ENCODE data around the gene SETBP1.

SETBP1 gene

GRCh38 chr18:44836263-44836662 lies 155.6 kb downstream of the SETBP1 start:
- Histone ChIP-seq H3K4me1 (ENCODE audit: control insufficient read depth, insufficient read depth, low read depth, low read length) (peaks cover 11% of the 10 kb centered on the region), H3K27me3 (ENCODE audit: control insufficient read depth in 1 of 2, insufficient read depth in 1 of 2, low read length in 2 of 2) (no peaks in the 10 kb centered on the region), H4K8ac (ENCODE audit: low read length) (no peak overlapping the region), H3K4me2 (ENCODE audit: low read length, poor library complexity, severe bottlenecking) (no peak overlapping the region), H2AK5ac (ENCODE audit: low read length, severe bottlenecking) (no peak overlapping the region), H3K4ac (ENCODE audit: low read depth in 1 of 2, low read length in 2 of 2) (no peak overlapping the region), H2BK5ac (ENCODE audit: low read depth, low read length, poor library complexity, severe bottlenecking) (no peak overlapping the region), H3K18ac (ENCODE audit: low read depth in 1 of 2, low read length in 2 of 2) (no peak overlapping the region), H2BK120ac (ENCODE audit: low read depth, low read length) (no peak overlapping the region), H2AFZ (ENCODE audit: low read depth, low read length) (no peak overlapping the region), H3K23ac (ENCODE audit: low read length in 2 of 2) (no peak overlapping the region), H3K9ac (ENCODE audit: low read length) (no peak overlapping the region), H2BK12ac (ENCODE audit: low read length in 2 of 2) (no peak overlapping the region), H3K9me3 (ENCODE audit: control insufficient read depth, low read length) (no peaks in the 10 kb centered on the region), H3K79me1 (replicated peaks; ENCODE audit: low read length, poor library complexity, severe bottlenecking) (peaks cover 30% of the 10 kb centered on the region), H2BK15ac (ENCODE audit: low read depth, poor library complexity, severe bottlenecking) (no peak overlapping the region), H3K36me3 (ENCODE audit: control insufficient read depth in 1 of 2, insufficient read depth in 2 of 2, low read depth in 1 of 2, low read length in 2 of 2) (no peaks in the 10 kb centered on the region), H3K14ac (ENCODE audit: low read length in 2 of 2) (no peak overlapping the region), H3K4me3 (ENCODE audit: insufficient read depth in 1 of 2, low read depth in 1 of 2, low read length in 2 of 2) (no peak overlapping the region), H3K27ac (ENCODE audit: low read length, poor library complexity, severe bottlenecking) (no peak overlapping the region), H4K91ac (ENCODE audit: low read length) (no peak overlapping the region)
- WGBS: 76% methylated on average over 2 of the region's 2 CpGs
- no peak for DNase-seq

GRCh38 chr18:44837482-44838180 lies 156.9 kb downstream of the SETBP1 start:
- 69% methylated on average over 6 of the region's 6 CpGs for WGBS
- no peak overlapping the region for H3K18ac ChIP-seq (ENCODE audit: low read depth in 1 of 2, low read length in 2 of 2)
- peaks cover 11% of the 10 kb centered on the region for H3K4me1 ChIP-seq (ENCODE audit: control insufficient read depth, insufficient read depth, low read depth, low read length)
- peak overlapping the region; percentile 29 for H2AK5ac ChIP-seq (ENCODE audit: low read length, severe bottlenecking)
- H2AFZ ChIP-seq (ENCODE audit: low read depth, low read length): no peak overlapping the region
- H3K4me2 ChIP-seq (ENCODE audit: low read length, poor library complexity, severe bottlenecking): no peak overlapping the region
- H3K23ac ChIP-seq (ENCODE audit: low read length in 2 of 2): no peak overlapping the region
- H2BK120ac ChIP-seq (ENCODE audit: low read depth, low read length): no peak overlapping the region
- H3K27me3 ChIP-seq (ENCODE audit: control insufficient read depth in 1 of 2, insufficient read depth in 1 of 2, low read length in 2 of 2): no peaks in the 10 kb centered on the region
- H2BK5ac ChIP-seq (ENCODE audit: low read depth, low read length, poor library complexity, severe bottlenecking): no peak overlapping the region
- H4K8ac ChIP-seq (ENCODE audit: low read length): no peak overlapping the region
- H3K9ac ChIP-seq (ENCODE audit: low read length): no peak overlapping the region
- H3K4ac ChIP-seq (ENCODE audit: low read depth in 1 of 2, low read length in 2 of 2): no peak overlapping the region
- H3K79me1 ChIP-seq (replicated peaks; ENCODE audit: low read length, poor library complexity, severe bottlenecking): peaks cover 28% of the 10 kb centered on the region
- DNase-seq: peak; percentile 38
- H3K4me3 ChIP-seq (ENCODE audit: insufficient read depth in 1 of 2, low read depth in 1 of 2, low read length in 2 of 2): no peak overlapping the region
- H3K36me3 ChIP-seq (ENCODE audit: control insufficient read depth in 1 of 2, insufficient read depth in 2 of 2, low read depth in 1 of 2, low read length in 2 of 2): no peaks in the 10 kb centered on the region
- H4K91ac ChIP-seq (ENCODE audit: low read length): peak overlapping the region; percentile 9
- H3K27ac ChIP-seq (ENCODE audit: low read length, poor library complexity, severe bottlenecking): no peak overlapping the region
- no peaks in the 10 kb centered on the region for H3K9me3 ChIP-seq (ENCODE audit: control insufficient read depth, low read length)
- H2BK15ac ChIP-seq (ENCODE audit: low read depth, poor library complexity, severe bottlenecking): no peak overlapping the region
- H2BK12ac ChIP-seq (ENCODE audit: low read length in 2 of 2): peak overlapping the region in 1 of 2 experiments; percentile 15
- H3K14ac ChIP-seq (ENCODE audit: low read length in 2 of 2): no peak overlapping the region

GRCh38 chr18:44838971-44839666 lies 158.4 kb downstream of the SETBP1 start:
- H4K91ac ChIP-seq (ENCODE audit: low read length): peak overlapping the region; percentile 8
- no peaks in the 10 kb centered on the region for H3K9me3 ChIP-seq (ENCODE audit: control insufficient read depth, low read length)
- H2BK120ac ChIP-seq (ENCODE audit: low read depth, low read length): no peak overlapping the region
- 21% methylated on average over 8 of the region's 8 CpGs for WGBS
- H2AFZ ChIP-seq (ENCODE audit: low read depth, low read length): peak overlapping the region; percentile 43
- H3K18ac ChIP-seq (ENCODE audit: low read depth in 1 of 2, low read length in 2 of 2): no peak overlapping the region
- H3K23ac ChIP-seq (ENCODE audit: low read length in 2 of 2): no peak overlapping the region
- no peak overlapping the region for H3K14ac ChIP-seq (ENCODE audit: low read length in 2 of 2)
- H3K27ac ChIP-seq (ENCODE audit: low read length, poor library complexity, severe bottlenecking): peak overlapping the region; percentile 42
- no peak overlapping the region for H2BK15ac ChIP-seq (ENCODE audit: low read depth, poor library complexity, severe bottlenecking)
- no peaks in the 10 kb centered on the region for H3K27me3 ChIP-seq (ENCODE audit: control insufficient read depth in 1 of 2, insufficient read depth in 1 of 2, low read length in 2 of 2)
- H3K9ac ChIP-seq (ENCODE audit: low read length): peak overlapping the region; percentile 11
- no peak overlapping the region for H3K4ac ChIP-seq (ENCODE audit: low read depth in 1 of 2, low read length in 2 of 2)
- peak overlapping the region; percentile 8 for H3K4me2 ChIP-seq (ENCODE audit: low read length, poor library complexity, severe bottlenecking)
- no peaks in the 10 kb centered on the region for H3K36me3 ChIP-seq (ENCODE audit: control insufficient read depth in 1 of 2, insufficient read depth in 2 of 2, low read depth in 1 of 2, low read length in 2 of 2)
- no peak overlapping the region for H3K4me3 ChIP-seq (ENCODE audit: insufficient read depth in 1 of 2, low read depth in 1 of 2, low read length in 2 of 2)
- peak overlapping the region; percentile 5 to 48 for H2BK12ac ChIP-seq (ENCODE audit: low read length in 2 of 2)
- H2BK5ac ChIP-seq (ENCODE audit: low read depth, low read length, poor library complexity, severe bottlenecking): no peak overlapping the region
- no peak overlapping the region for H4K8ac ChIP-seq (ENCODE audit: low read length)
- DNase-seq: peak; percentile 72
- peaks cover 26% of the 10 kb centered on the region for H3K79me1 ChIP-seq (replicated peaks; ENCODE audit: low read length, poor library complexity, severe bottlenecking)
- no peak overlapping the region for H2AK5ac ChIP-seq (ENCODE audit: low read length, severe bottlenecking)
- H3K4me1 ChIP-seq (ENCODE audit: control insufficient read depth, insufficient read depth, low read depth, low read length): peaks cover 14% of the 10 kb centered on the region

- no peak overlapping the region for H3K4me2 ChIP-seq (ENCODE audit: low read length, poor library complexity, severe bottlenecking)
- no peak for DNase-seq
- no peak overlapping the region for H3K4ac ChIP-seq (ENCODE audit: low read depth in 1 of 2, low read length in 2 of 2)
- peaks cover 29% of the 10 kb centered on the region for H3K79me1 ChIP-seq (replicated peaks; ENCODE audit: low read length, poor library complexity, severe bottlenecking)
- H4K91ac ChIP-seq (ENCODE audit: low read length): no peak overlapping the region
- no peaks in the 10 kb centered on the region for H3K27me3 ChIP-seq (ENCODE audit: control insufficient read depth in 1 of 2, insufficient read depth in 1 of 2, low read length in 2 of 2)
- H3K4me3 ChIP-seq (ENCODE audit: insufficient read depth in 1 of 2, low read depth in 1 of 2, low read length in 2 of 2): no peak overlapping the region
- no peak overlapping the region for H2BK120ac ChIP-seq (ENCODE audit: low read depth, low read length)
- no peak overlapping the region for H2BK15ac ChIP-seq (ENCODE audit: low read depth, poor library complexity, severe bottlenecking)
- H3K23ac ChIP-seq (ENCODE audit: low read length in 2 of 2): no peak overlapping the region
- no peak overlapping the region for H2BK5ac ChIP-seq (ENCODE audit: low read depth, low read length, poor library complexity, severe bottlenecking)
- H2BK12ac ChIP-seq (ENCODE audit: low read length in 2 of 2): peak overlapping the region in 1 of 2 experiments; percentile 49
- H2AK5ac ChIP-seq (ENCODE audit: low read length, severe bottlenecking): no peak overlapping the region
- H2AFZ ChIP-seq (ENCODE audit: low read depth, low read length): no peak overlapping the region
- H3K18ac ChIP-seq (ENCODE audit: low read depth in 1 of 2, low read length in 2 of 2): peak overlapping the region in 1 of 2 experiments; percentile 1
- no peaks in the 10 kb centered on the region for H3K9me3 ChIP-seq (ENCODE audit: control insufficient read depth, low read length)
- no peak overlapping the region for H3K9ac ChIP-seq (ENCODE audit: low read length)
- H3K27ac ChIP-seq (ENCODE audit: low read length, poor library complexity, severe bottlenecking): no peak overlapping the region
- no peaks in the 10 kb centered on the region for H3K36me3 ChIP-seq (ENCODE audit: control insufficient read depth in 1 of 2, insufficient read depth in 2 of 2, low read depth in 1 of 2, low read length in 2 of 2)
- WGBS: 81% methylated on average over 4 of the region's 5 CpGs
- H3K4me1 ChIP-seq (ENCODE audit: control insufficient read depth, insufficient read depth, low read depth, low read length): peaks cover 14% of the 10 kb centered on the region
- H4K8ac ChIP-seq (ENCODE audit: low read length): no peak overlapping the region
- no peak overlapping the region for H3K14ac ChIP-seq (ENCODE audit: low read length in 2 of 2)
These were observed 159.5 kb downstream of the SETBP1 start for GRCh38 chr18:44840058-44840790.
